ENCODE data around the gene RBFOX1.

DNA sequence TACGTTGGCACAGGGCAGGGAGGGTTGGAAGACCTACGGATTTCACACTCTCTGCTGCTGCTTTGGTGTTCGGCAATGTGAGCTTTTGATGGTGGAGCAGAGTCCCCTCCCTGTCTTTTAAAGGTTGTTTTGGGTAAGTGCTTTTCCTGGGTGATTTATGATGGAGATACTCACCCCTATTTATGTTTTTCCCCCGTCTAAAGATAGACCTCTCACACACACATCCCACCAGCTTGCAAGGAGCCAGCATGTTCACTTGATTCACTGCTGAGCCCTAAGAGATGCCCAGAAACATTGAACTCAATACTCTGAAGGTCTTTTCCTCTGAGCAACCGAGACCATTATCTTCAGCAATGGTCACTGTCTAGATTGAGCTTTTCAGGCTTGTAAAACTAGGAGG, 8.3 kb downstream of the RBFOX1 start:
- TF ChIP-seq, protein P1, sequence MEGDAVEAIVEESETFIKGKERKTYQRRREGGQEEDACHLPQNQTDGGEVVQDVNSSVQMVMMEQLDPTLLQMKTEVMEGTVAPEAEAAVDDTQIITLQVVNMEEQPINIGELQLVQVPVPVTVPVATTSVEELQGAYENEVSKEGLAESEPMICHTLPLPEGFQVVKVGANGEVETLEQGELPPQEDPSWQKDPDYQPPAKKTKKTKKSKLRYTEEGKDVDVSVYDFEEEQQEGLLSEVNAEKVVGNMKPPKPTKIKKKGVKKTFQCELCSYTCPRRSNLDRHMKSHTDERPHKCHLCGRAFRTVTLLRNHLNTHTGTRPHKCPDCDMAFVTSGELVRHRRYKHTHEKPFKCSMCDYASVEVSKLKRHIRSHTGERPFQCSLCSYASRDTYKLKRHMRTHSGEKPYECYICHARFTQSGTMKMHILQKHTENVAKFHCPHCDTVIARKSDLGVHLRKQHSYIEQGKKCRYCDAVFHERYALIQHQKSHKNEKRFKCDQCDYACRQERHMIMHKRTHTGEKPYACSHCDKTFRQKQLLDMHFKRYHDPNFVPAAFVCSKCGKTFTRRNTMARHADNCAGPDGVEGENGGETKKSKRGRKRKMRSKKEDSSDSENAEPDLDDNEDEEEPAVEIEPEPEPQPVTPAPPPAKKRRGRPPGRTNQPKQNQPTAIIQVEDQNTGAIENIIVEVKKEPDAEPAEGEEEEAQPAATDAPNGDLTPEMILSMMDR (IDR thresholded peaks at IDR 0.05) = no peak
- TF ChIP-seq POLR2A (IDR thresholded peaks at IDR 0.05) = no peak

All from lower leg skin (tissue), 3 donors.